ENCODE results near the gene RPLP1. TPM values are rescaled to one million over a fixed set of nuclear protein-coding genes. Genes with fewer than 3 reads are reported as not detected.

The RPLP1 gene
- total and polyA plus RNA-seq, 7 experiments from 2014 or later, result 1,719 to 3,527 (median 2,508) TPM

Other genes with a start within 250 kb of the RPLP1 start
- under 1 TPM in 1 of 5 experiments, not detected in 4; 0.11 TPM for gene PAQR5, start 153.9 kb upstream of the RPLP1 start, total RNA-seq
- gene PAQR5, start 153.9 kb upstream of the RPLP1 start, polyA plus RNA-seq, result not detected
- 10 to 100 TPM in 1 of 5 experiments, 1 to 10 TPM in 1, under 1 TPM in 2, not detected in 1; 0.30 to 39.4 (median 0.72) TPM for gene KIF23, start 38.5 kb upstream of the RPLP1 start, total RNA-seq
- not detected for gene KIF23, start 38.5 kb upstream of the RPLP1 start, polyA plus RNA-seq

Measured in naive thymus-derived CD4-positive, alpha-beta T cell (primary cell).